Endodermal cell (in vitro differentiated cells): ENCODE measurements around the gene ZNF341. TPM values are rescaled to one million over a fixed set of nuclear protein-coding genes. Genes with fewer than 3 reads are reported as not detected.

Experiments
- DNase-seq: peaks from one replicate; pipeline ENCODE4 v3.0.0-alpha.2; 2017
- H3K27ac ChIP-seq: 2 replicates; pipeline ENCODE4 v1.5.1; 2013; ENCODE audit warnings: mild to moderate bottlenecking, low read depth, low read length, moderate library complexity
- H3K27me3 ChIP-seq: 2 replicates; pipeline ENCODE4 v1.6.1; 2013; ENCODE audit warnings: mild to moderate bottlenecking, low read length, moderate library complexity; ENCODE audit not compliant: insufficient read depth, control insufficient read depth, poor library complexity, severe bottlenecking
- H3K36me3 ChIP-seq: 2 replicates; pipeline ENCODE4 v1.7.0; 2013; ENCODE audit warnings: mild to moderate bottlenecking, low read length, moderate library complexity; ENCODE audit not compliant: control insufficient read depth, insufficient read depth
- H3K4me1 ChIP-seq: one replicate; pipeline ENCODE4 v1.7.0; 2013; ENCODE audit warnings: low read length; ENCODE audit not compliant: control insufficient read depth, insufficient read depth
- H3K4me3 ChIP-seq: 2 replicates; pipeline ENCODE4 v1.5.1; 2013; ENCODE audit warnings: mild to moderate bottlenecking, low read length, moderate library complexity
- H3K9ac ChIP-seq: 2 replicates; pipeline ENCODE4 v1.6.1; 2013; ENCODE audit warnings: mild to moderate bottlenecking, low read length, moderate library complexity; ENCODE audit not compliant: poor library complexity, severe bottlenecking; ENCODE audit errors: extremely low read depth
- H3K9me3 ChIP-seq: 2 replicates; pipeline ENCODE4 v1.6.1; 2013; ENCODE audit warnings: mild to moderate bottlenecking, low read length, moderate library complexity; ENCODE audit not compliant: control insufficient read depth
- H3K27ac Mint-ChIP-seq: 2 replicates; pipeline ENCODE4 v1.8.0; 2020; ENCODE audit warnings: mixed read lengths
- H3K27me3 Mint-ChIP-seq: 2 replicates; pipeline ENCODE4 v1.8.0; 2021; ENCODE audit warnings: mild to moderate bottlenecking, mixed read lengths; ENCODE audit not compliant: insufficient read depth
- H3K36me3 Mint-ChIP-seq: 2 replicates; pipeline ENCODE4 v1.8.0; 2020; ENCODE audit warnings: low read depth, mixed read lengths
- H3K4me1 Mint-ChIP-seq: 2 replicates; pipeline ENCODE4 v1.8.0; 2020; ENCODE audit warnings: mixed read lengths
- H3K4me3 Mint-ChIP-seq: 2 replicates; pipeline ENCODE4 v1.8.0; 2020; ENCODE audit warnings: mild to moderate bottlenecking, moderate library complexity, mixed read lengths
- H3K9me3 Mint-ChIP-seq: 2 replicates; pipeline ENCODE4 v1.8.0; 2020; ENCODE audit warnings: mild to moderate bottlenecking, mixed read lengths
- CTCF ChIP-seq: fragments of 200-600 bp; sonication (generic); conservative IDR thresholded peaks from 2 replicates; pipeline ENCODE4 v1.5.0; 2021; ENCODE audit warnings: antibody characterized with exemption, mild to moderate bottlenecking
- WGBS, 2 experiments: methylation state at CpG; one replicate each; pipeline versions ENCODE4 v1.1.5 to v1.1.7; 2013; ENCODE audit warnings: missing lambda C conversion rate in 2 of 2, mixed read lengths in 1 of 2; ENCODE audit not compliant: insufficient coverage in 1 of 2, insufficient read length in 1 of 2; 5-methylcytosine and 5-hydroxymethylcytosine counted together
- total RNA-seq, 2 donors: library from RNA; stranded (reverse); fragmentation: NEBNext Ultra II Directional in 1 of 2; extraction: Animal tissue kit (Norgen Biotek cat#: 25700) in 1 of 2; gene quantifications; 2 replicates in 1 of 2; 3 replicates in 1 of 2; pipeline ENCODE4 v1.2.1, GENCODE V29; 2021

The ZNF341 gene
- total RNA-seq, 2 donors from 2014 or later, result 5.4 to 6.5 TPM

GRCh38 chr20:33787253-33787891 lies 55.6 kb downstream of the ZNF341 start:
- H3K36me3 ChIP-seq, result no peaks in the 10 kb centered on the region
- Mint-ChIP-seq H3K4me3 (no peak overlapping the region), H3K9me3 (no peaks in the 10 kb centered on the region), H3K4me1 (peaks cover 4% of the 10 kb centered on the region), H3K36me3 (peaks cover 6% of the 10 kb centered on the region), H3K27ac (no peak overlapping the region), H3K27me3 (no peaks in the 10 kb centered on the region)
- H3K4me1 ChIP-seq, result no peaks in the 10 kb centered on the region
- no peak overlapping the region for H3K4me3 ChIP-seq
- no peak for TF ChIP-seq CTCF
- H3K9me3 ChIP-seq, result no peaks in the 10 kb centered on the region
- no peaks in the 10 kb centered on the region for H3K27me3 ChIP-seq
- no peak overlapping the region for H3K27ac ChIP-seq
- 79 to 96% methylated on average over 8 to 9 of the region's 9 CpGs for WGBS, 2 experiments
- DNase-seq, result no peak
- H3K9ac ChIP-seq, result no peak overlapping the region

- H3K4me3 Mint-ChIP-seq, result no peak overlapping the region
- no peak overlapping the region for H3K27ac ChIP-seq
- H3K36me3 Mint-ChIP-seq, result peaks cover 6% of the 10 kb centered on the region
- no peak overlapping the region for H3K9ac ChIP-seq
- H3K4me3 ChIP-seq, result no peak overlapping the region
- peaks cover 7% of the 10 kb centered on the region for H3K4me1 Mint-ChIP-seq
- no peaks in the 10 kb centered on the region for H3K9me3 ChIP-seq
- TF ChIP-seq CTCF, result no peak
- no peaks in the 10 kb centered on the region for H3K27me3 ChIP-seq
- no peaks in the 10 kb centered on the region for H3K9me3 Mint-ChIP-seq
- H3K27me3 Mint-ChIP-seq, result no peaks in the 10 kb centered on the region
- no peak for DNase-seq
- no peak overlapping the region for H3K27ac Mint-ChIP-seq
- H3K36me3 ChIP-seq, result no peaks in the 10 kb centered on the region
- WGBS, 2 experiments, result 91% methylated on average over 4 to 12 of the region's 12 CpGs
- no peaks in the 10 kb centered on the region for H3K4me1 ChIP-seq
These were observed 56.7 kb downstream of the ZNF341 start for GRCh38 chr20:33788351-33789049.

- peaks cover 7% of the 10 kb centered on the region for H3K4me1 Mint-ChIP-seq
- Histone ChIP-seq H3K9ac (no peak overlapping the region), H3K4me1 (no peaks in the 10 kb centered on the region), H3K27ac (no peak overlapping the region), H3K36me3 (no peaks in the 10 kb centered on the region), H3K4me3 (no peak overlapping the region), H3K27me3 (no peaks in the 10 kb centered on the region), H3K9me3 (no peaks in the 10 kb centered on the region)
- H3K4me3 Mint-ChIP-seq, result no peak overlapping the region
- peaks cover 6% of the 10 kb centered on the region for H3K36me3 Mint-ChIP-seq
- TF ChIP-seq CTCF, result no peak
- 90 to 93% methylated on average over 8 to 11 of the region's 11 CpGs for WGBS, 2 experiments
- no peaks in the 10 kb centered on the region for H3K9me3 Mint-ChIP-seq
- no peak for DNase-seq
- H3K27me3 Mint-ChIP-seq, result no peaks in the 10 kb centered on the region
- H3K27ac Mint-ChIP-seq, result peak overlapping the region; percentile 36
These were observed 57.5 kb downstream of the ZNF341 start for GRCh38 chr20:33789109-33789857.
